Kidney epithelial cell (primary cell): ENCODE results near the gene SCLT1. TPM values are rescaled to one million over a fixed set of nuclear protein-coding genes. Genes with fewer than 3 reads are reported as not detected.
"Not testable (repeated sequence)": the region's sequence is repeated elsewhere in the genome, so short reads cannot be mapped to it uniquely, and the experiment has no call there.

ENCODE experiments used
- DNase-seq: peaks from one replicate; pipeline ENCODE4 v3.0.0-alpha.2; 2010; ENCODE audit warnings: low read depth
- H3K27me3 ChIP-seq: 2 replicates; pipeline ENCODE4 v1.6.0; 2011; ENCODE audit warnings: low read length; ENCODE audit not compliant: control insufficient read depth, insufficient read depth
- H3K36me3 ChIP-seq: 2 replicates; pipeline ENCODE4 v1.5.1; 2011; ENCODE audit warnings: low read length; ENCODE audit not compliant: control insufficient read depth, insufficient read depth
- H3K4me3 ChIP-seq: 2 replicates; pipeline ENCODE4 v1.5.1; 2011; ENCODE audit warnings: low read depth, mild to moderate bottlenecking, control low read depth, low read length
- total RNA-seq: library from RNA; depleted of rRNA; stranded (reverse); fragments of >200 nt; gene quantifications from 2 replicates; pipeline ENCODE4 v1.2.3, GENCODE V29; 2015
- TF ChIP-seq, protein P1 (sequence below): IDR thresholded peaks from 2 replicates; pipeline ENCODE4 v1.5.1; 2011; ENCODE audit warnings: mild to moderate bottlenecking, moderate library complexity, low read length, control low read depth, inconsistent platforms; ENCODE audit not compliant: insufficient read depth, poor library complexity, severe bottlenecking

Gene SCLT1
- total RNA-seq, 1 donor from 2014 or later, result 6.5 TPM

DNA sequence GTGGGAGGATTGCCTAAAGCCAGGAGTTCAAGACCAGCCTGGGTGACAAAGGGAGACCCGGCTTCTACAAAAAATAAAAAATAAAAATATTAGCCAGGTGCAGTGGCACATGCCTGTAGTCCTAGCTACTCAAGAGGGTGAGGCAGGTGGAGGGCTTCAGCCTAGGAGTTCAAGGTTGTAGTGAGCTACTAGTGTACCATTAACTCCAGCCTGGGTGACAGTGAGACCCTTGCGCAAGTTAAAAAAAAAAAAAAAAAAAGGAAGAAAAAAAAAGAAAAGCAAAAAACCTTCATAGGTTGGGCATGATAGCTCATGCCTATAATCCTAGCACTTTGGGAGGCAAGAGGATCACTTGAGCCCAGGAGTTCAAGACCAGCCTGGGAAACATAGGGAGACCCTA is 5.8 kb downstream of the SCLT1 start:
- TF ChIP-seq, protein P1, sequence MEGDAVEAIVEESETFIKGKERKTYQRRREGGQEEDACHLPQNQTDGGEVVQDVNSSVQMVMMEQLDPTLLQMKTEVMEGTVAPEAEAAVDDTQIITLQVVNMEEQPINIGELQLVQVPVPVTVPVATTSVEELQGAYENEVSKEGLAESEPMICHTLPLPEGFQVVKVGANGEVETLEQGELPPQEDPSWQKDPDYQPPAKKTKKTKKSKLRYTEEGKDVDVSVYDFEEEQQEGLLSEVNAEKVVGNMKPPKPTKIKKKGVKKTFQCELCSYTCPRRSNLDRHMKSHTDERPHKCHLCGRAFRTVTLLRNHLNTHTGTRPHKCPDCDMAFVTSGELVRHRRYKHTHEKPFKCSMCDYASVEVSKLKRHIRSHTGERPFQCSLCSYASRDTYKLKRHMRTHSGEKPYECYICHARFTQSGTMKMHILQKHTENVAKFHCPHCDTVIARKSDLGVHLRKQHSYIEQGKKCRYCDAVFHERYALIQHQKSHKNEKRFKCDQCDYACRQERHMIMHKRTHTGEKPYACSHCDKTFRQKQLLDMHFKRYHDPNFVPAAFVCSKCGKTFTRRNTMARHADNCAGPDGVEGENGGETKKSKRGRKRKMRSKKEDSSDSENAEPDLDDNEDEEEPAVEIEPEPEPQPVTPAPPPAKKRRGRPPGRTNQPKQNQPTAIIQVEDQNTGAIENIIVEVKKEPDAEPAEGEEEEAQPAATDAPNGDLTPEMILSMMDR, result no peak

DNA sequence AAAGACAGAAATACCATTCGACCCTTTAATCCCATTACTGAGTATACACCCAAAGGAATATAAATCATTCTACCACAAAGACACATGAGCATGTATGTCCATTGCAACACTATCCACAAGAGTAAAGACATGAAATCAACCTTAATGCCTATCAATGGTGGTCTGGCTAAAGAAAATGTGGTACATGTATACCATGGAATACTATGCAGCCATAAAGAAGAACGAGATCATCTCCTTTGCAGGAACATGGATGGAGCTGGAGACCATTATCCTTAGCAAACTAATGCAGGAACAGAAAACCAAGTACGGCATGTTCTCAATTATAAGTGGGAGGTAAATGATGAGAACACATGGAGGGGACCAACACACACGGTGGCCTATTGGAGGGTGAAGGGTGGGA is 7.9 kb downstream of the SCLT1 start:
- H3K4me3 ChIP-seq, result no peak overlapping the region
- DNase-seq, result no peak
- no peaks in the 10 kb centered on the region for H3K36me3 ChIP-seq
- no peaks in the 10 kb centered on the region for H3K27me3 ChIP-seq
- TF ChIP-seq, protein P1, result no peak

More for the DNA sequence above, 5.8 kb downstream of the SCLT1 start:
- no peak for DNase-seq
- Histone ChIP-seq H3K36me3 (no peaks in the 10 kb centered on the region), H3K4me3 (no peak overlapping the region), H3K27me3 (no peaks in the 10 kb centered on the region)

DNA sequence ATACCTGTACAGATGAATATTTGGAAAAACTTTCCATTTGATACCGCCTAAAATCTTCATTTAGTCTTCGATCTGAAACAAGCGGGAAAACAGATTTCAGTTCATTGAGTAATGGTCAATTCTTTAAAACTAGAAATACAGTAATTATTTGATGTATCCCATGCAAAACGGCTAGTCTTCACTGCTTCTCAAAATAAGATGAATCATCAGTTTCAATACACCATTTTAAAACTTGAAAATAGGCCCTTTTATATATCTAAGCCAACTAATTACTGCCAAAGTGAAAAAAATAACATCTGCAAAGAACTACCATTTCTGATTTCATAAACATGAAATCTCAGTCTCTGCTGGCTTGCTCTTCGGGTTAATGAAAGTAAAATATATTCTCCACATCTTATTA is 11.0 kb downstream of the SCLT1 start:
- Histone ChIP-seq H3K27me3 (no peaks in the 10 kb centered on the region), H3K36me3 (no peaks in the 10 kb centered on the region), H3K4me3 (no peak overlapping the region)
- TF ChIP-seq, protein P1, result no peak
- no peak for DNase-seq

DNA sequence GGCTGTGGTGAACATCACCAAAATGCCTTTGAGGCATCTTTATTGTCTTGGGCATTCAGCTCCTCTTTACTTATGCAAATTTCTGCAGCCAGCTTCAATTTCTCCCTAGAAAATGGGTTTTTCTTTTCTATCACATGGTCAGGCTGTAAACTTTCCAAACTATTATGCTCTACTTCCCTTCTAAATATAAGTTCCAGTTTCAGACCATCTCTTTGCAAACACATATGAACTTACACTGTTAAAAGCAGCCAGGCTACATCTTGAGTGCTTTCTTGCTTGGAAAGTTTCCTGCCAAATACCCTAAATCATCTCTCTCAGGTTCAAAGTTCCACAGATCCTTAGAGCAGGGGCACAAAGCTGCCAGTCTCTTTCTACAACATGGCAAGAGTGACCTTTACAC is 13.2 kb downstream of the SCLT1 start:
- DNase-seq, result no peak
- no peaks in the 10 kb centered on the region for H3K36me3 ChIP-seq
- TF ChIP-seq, protein P1, result no peak
- no peak overlapping the region for H3K4me3 ChIP-seq
- H3K27me3 ChIP-seq, result no peaks in the 10 kb centered on the region

DNA sequence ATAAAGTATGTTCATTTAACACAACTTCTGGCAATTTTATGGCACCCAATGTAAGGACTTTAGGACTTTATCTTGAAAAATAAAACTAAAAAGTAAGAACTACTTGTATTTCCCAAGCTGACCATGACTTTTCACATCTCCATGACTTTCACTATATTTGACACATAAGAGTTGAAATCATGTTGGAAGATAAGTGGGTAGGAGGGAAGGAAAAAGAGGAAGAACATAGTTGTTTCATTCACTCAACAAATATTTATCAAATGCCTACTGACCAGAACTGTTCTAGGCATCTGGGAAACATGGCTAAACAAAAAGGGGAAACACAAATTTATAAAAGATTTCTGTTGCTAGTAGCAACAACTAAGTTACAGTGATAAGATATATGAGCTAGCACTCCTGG is 16.0 kb downstream of the SCLT1 start:
- no peak overlapping the region for H3K4me3 ChIP-seq
- no peaks in the 10 kb centered on the region for H3K36me3 ChIP-seq
- H3K27me3 ChIP-seq, result no peaks in the 10 kb centered on the region
- TF ChIP-seq, protein P1, result no peak
- DNase-seq, result no peak

DNA sequence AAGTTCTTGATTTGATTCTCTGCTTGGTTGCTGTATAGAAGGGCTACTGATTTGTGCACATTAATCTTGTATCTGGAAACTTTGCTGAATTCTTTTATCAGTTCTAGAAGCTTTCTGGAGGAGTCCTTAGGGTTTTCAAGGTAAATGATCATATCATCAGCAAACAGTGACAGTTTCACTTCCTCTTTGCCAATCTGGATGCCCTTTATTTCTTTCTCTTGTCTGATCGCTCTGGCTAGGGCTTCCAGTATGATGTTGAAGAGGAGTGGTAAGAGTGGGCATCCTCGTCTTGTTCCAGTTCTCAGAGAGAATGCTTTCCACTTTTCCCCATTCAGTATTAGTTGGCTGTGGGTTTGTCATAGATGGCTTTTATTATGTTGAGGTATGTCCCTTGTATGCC is 23.8 kb downstream of the SCLT1 start:
- not testable (repeated sequence) for H3K36me3 ChIP-seq, DNase-seq, H3K4me3 ChIP-seq, H3K27me3 ChIP-seq
